GM21619 (cell line): ENCODE measurements around the gene AHCYL1.

Source experiments
- ATAC-seq: cut with Tn5 transposase; IDR thresholded peaks from one replicate; pipeline ENCODE4 v1.9.1; 2021; ENCODE audit not compliant: unreplicated experiment

Gene AHCYL1

GRCh38 chr1:110059133-110059863 is 74.7 kb downstream of the AHCYL1 start:
- ATAC-seq, result no peak

- no peak for ATAC-seq
These were observed 75.6 kb downstream of the AHCYL1 start for GRCh38 chr1:110060034-110060661.

GRCh38 chr1:110060662-110061060 is 76.1 kb downstream of the AHCYL1 start:
- ATAC-seq, result no peak

GRCh38 chr1:110061341-110061740 is 76.8 kb downstream of the AHCYL1 start:
- no peak for ATAC-seq

GRCh38 chr1:110062612-110063011 is 78.0 kb downstream of the AHCYL1 start:
- ATAC-seq, result no peak

GRCh38 chr1:110063781-110064180 is 79.2 kb downstream of the AHCYL1 start:
- ATAC-seq, result no peak

GRCh38 chr1:110064576-110065337 is 80.2 kb downstream of the AHCYL1 start:
- ATAC-seq, result no peak

GRCh38 chr1:110065841-110066240 is 81.3 kb downstream of the AHCYL1 start:
- no peak for ATAC-seq

GRCh38 chr1:110067479-110067892 is 82.9 kb downstream of the AHCYL1 start:
- no peak for ATAC-seq

GRCh38 chr1:110067893-110068645 is 83.5 kb downstream of the AHCYL1 start:
- no peak for ATAC-seq

- ATAC-seq, result no peak
These were observed 84.3 kb downstream of the AHCYL1 start for GRCh38 chr1:110068646-110069403.

GRCh38 chr1:110069404-110070281 is 85.1 kb downstream of the AHCYL1 start:
- no peak for ATAC-seq

- no peak for ATAC-seq
These were observed 85.7 kb downstream of the AHCYL1 start for GRCh38 chr1:110070282-110070669.

- no peak for ATAC-seq
These were observed 86.2 kb downstream of the AHCYL1 start, which contains the start of gene ALX3 for GRCh38 chr1:110070671-110071242. Gene ALX3, minus strand, starts transcription at chr1:110070672. Its CDS starts 60 bp downstream, at chr1:110070612.
